Fibroblast of skin of abdomen (primary cell): Measurements from ENCODE around the gene FYB2.

Source experiments
- DNase-seq: peaks from one replicate; pipeline ENCODE4 v3.0.0-alpha.2; 2013

FYB2 gene

GRCh38 chr1:56833088-56833487 is 13.9 kb upstream of the FYB2 start:
- DNase-seq: no peak

- peak; percentile 95 for DNase-seq
These were observed 12.9 kb upstream of the FYB2 start for GRCh38 chr1:56831871-56832693.

GRCh38 chr1:56830052-56830451 is 10.8 kb upstream of the FYB2 start:
- no peak for DNase-seq

- DNase-seq: no peak
These were observed 8.5 kb upstream of the FYB2 start for GRCh38 chr1:56827711-56828110.

- DNase-seq: no peak
These were observed 6.2 kb upstream of the FYB2 start for GRCh38 chr1:56825436-56825835.

GRCh38 chr1:56824938-56825337 is 5.7 kb upstream of the FYB2 start:
- no peak for DNase-seq

- DNase-seq: peak; percentile 71
These were observed 5.1 kb upstream of the FYB2 start for GRCh38 chr1:56824271-56824670.

- DNase-seq: no peak
These were observed 2.2 kb upstream of the FYB2 start for GRCh38 chr1:56821462-56821797.

GRCh38 chr1:56820755-56821461 is 1.7 kb upstream of the FYB2 start:
- peak; percentile 78 for DNase-seq

GRCh38 chr1:56817716-56818463 is 1.3 kb downstream of the FYB2 start:
- no peak for DNase-seq

- no peak for DNase-seq
These were observed 2.3 kb downstream of the FYB2 start for GRCh38 chr1:56816909-56817308.

GRCh38 chr1:56816264-56816663 is 2.9 kb downstream of the FYB2 start:
- no peak for DNase-seq

- DNase-seq: no peak
These were observed 5.0 kb downstream of the FYB2 start for GRCh38 chr1:56814205-56814604.

- DNase-seq: no peak
These were observed 7.9 kb downstream of the FYB2 start for GRCh38 chr1:56811331-56811730.

GRCh38 chr1:56808410-56808809 is 10.8 kb downstream of the FYB2 start:
- DNase-seq: no peak

- DNase-seq: no peak
These were observed 12.4 kb downstream of the FYB2 start for GRCh38 chr1:56806804-56807203.

GRCh38 chr1:56803561-56804156 is 15.5 kb downstream of the FYB2 start:
- DNase-seq: peak; percentile 28

- peak; percentile 23 for DNase-seq
These were observed 19.4 kb downstream of the FYB2 start for GRCh38 chr1:56799605-56800400.

GRCh38 chr1:56798053-56798471 is 21.1 kb downstream of the FYB2 start:
- DNase-seq: peak; percentile 23

GRCh38 chr1:56797065-56797685 is 22.0 kb downstream of the FYB2 start:
- DNase-seq: no peak

- DNase-seq: no peak
These were observed 23.3 kb downstream of the FYB2 start for GRCh38 chr1:56795870-56796269.

GRCh38 chr1:56790036-56790435 is 29.2 kb downstream of the FYB2 start:
- no peak for DNase-seq
